ENCODE measurements around the gene ACYP1.
A peak's percentile ranks its signal among the peaks of the same experiment; 100 is the strongest.

The ACYP1 gene

GRCh38 chr14:75063491-75064204, at the start of gene ACYP1:
ACYP1 (minus strand) TSS chr14:75064024; CDS start chr14:75063553, 471 bp downstream.
- peak; percentile 87 to 90 for DNase-seq

- no peak for DNase-seq
These were observed 46.1 kb upstream of the ACYP1 start for GRCh38 chr14:75109877-75110276.

- DNase-seq = no peak
These were observed 43.4 kb upstream of the ACYP1 start for GRCh38 chr14:75107186-75107585.

GRCh38 chr14:75101491-75101890, 37.7 kb upstream of the ACYP1 start:
- DNase-seq = no peak

GRCh38 chr14:75098682-75099081, 34.9 kb upstream of the ACYP1 start:
- DNase-seq = no peak

GRCh38 chr14:75098212-75098611, 34.4 kb upstream of the ACYP1 start:
- DNase-seq = no peak

- DNase-seq = no peak
These were observed 33.1 kb upstream of the ACYP1 start for GRCh38 chr14:75096959-75097358.

- DNase-seq = no peak
These were observed 31.9 kb upstream of the ACYP1 start for GRCh38 chr14:75095690-75096089.

- DNase-seq = no peak
These were observed 31.1 kb upstream of the ACYP1 start for GRCh38 chr14:75094896-75095295.

- DNase-seq = no peak
These were observed 28.9 kb upstream of the ACYP1 start for GRCh38 chr14:75092698-75093097.

GRCh38 chr14:75091251-75091650, 27.4 kb upstream of the ACYP1 start:
- DNase-seq = no peak

GRCh38 chr14:75090353-75090752, 26.5 kb upstream of the ACYP1 start:
- DNase-seq = no peak

- DNase-seq = peak in 1 of 2 experiments; percentile 28
These were observed 24.9 kb upstream of the ACYP1 start for GRCh38 chr14:75088566-75089373.

GRCh38 chr14:75088153-75088552, 24.3 kb upstream of the ACYP1 start:
- DNase-seq = no peak

GRCh38 chr14:75084513-75084912, 20.7 kb upstream of the ACYP1 start:
- no peak for DNase-seq

- DNase-seq = no peak
These were observed 19.4 kb upstream of the ACYP1 start for GRCh38 chr14:75083271-75083670.

- DNase-seq = no peak
These were observed 17.9 kb upstream of the ACYP1 start for GRCh38 chr14:75081660-75082229.

- no peak for DNase-seq
These were observed 15.7 kb upstream of the ACYP1 start for GRCh38 chr14:75079521-75079920.

- no peak for DNase-seq
These were observed 14.0 kb upstream of the ACYP1 start for GRCh38 chr14:75077794-75078193.

GRCh38 chr14:75070383-75070782, 6.6 kb upstream of the ACYP1 start:
- DNase-seq = no peak

- DNase-seq = no peak
These were observed 6.0 kb upstream of the ACYP1 start for GRCh38 chr14:75069811-75070145.

GRCh38 chr14:75069121-75069810, 5.4 kb upstream of the ACYP1 start, which contains the start of gene ZC2HC1C:
ZC2HC1C (plus strand) TSS chr14:75069641; CDS start chr14:75070574, 933 bp downstream.
- DNase-seq = peak; percentile 69 to 82

All from NCI-H1930 (cell line).